HepG2 (cell line): Measurements from ENCODE around the gene UQCC2. TPM values are rescaled to one million over a fixed set of nuclear protein-coding genes. Genes with fewer than 3 reads are reported as not detected.

ENCODE experiments used
- ATAC-seq: fragments of 200-7000 bp; cut with Tn5 transposase; 3 replicates; pipeline ENCODE4 v1.9.1; 2020; ENCODE audit warnings: mild to moderate bottlenecking, moderate library complexity
- BruUV-seq: library from RNA; stranded (reverse); fragments of 400-500 nt; replicated peaks from 2 replicates; lab custom pipeline; 2021; lab: Mats Ljungman, UMichigan
- CTCF ChIA-PET: fragments of 300-600 bp; formaldehyde crosslinking; extraction: SDS; loops from one replicate; lab custom pipeline; 2021; ENCODE audit warnings: low total read pairs, inconsistent platforms, low intra/inter-chr PET ratio; lab: Yijun Ruan, JAX
- POLR2A ChIA-PET: fragments of 350-600 bp; sonication (Branson Sonifier 250); formaldehyde crosslinking; loops from one replicate; lab custom pipeline; 2020; ENCODE audit warnings: antibody characterized with exemption, inconsistent platforms; lab: Yijun Ruan, JAX
- DNase-seq: peaks from one replicate; pipeline ENCODE4 v3.0.0-alpha.2; 2015; ENCODE audit warnings: low spot score
- FAIRE-seq: peaks from 3 replicates; lab custom pipeline; 2011; peaks lifted over from hg19 to GRCh38; lab: Jason Lieb, UNC
- H2AFZ ChIP-seq: one replicate; pipeline ENCODE4 v1.6.1; 2011; ENCODE audit warnings: low read length, inconsistent platforms
- H3K27ac ChIP-seq: fragments of 300-600 bp; 3 replicates; pipeline ENCODE4 v1.8.0; 2011; ENCODE audit warnings: mixed run types, mild to moderate bottlenecking, mixed read lengths, low read length, inconsistent platforms; ENCODE audit not compliant: insufficient read depth; ENCODE audit errors: extremely low read length
- H3K27me3 ChIP-seq, 2 experiments: fragments of 200-600 bp in 1 of 2; 2 replicates in 1 of 2; 3 replicates in 1 of 2; pipeline versions ENCODE4 v1.6.0 to v1.8.0; 2011; ENCODE audit warnings: low read length in 2 of 2, mild to moderate bottlenecking in 2 of 2, moderate library complexity in 2 of 2, inconsistent platforms in 1 of 2; ENCODE audit not compliant: insufficient read depth in 2 of 2, control insufficient read depth in 1 of 2
- H3K36me3 ChIP-seq, 2 experiments: fragments of 200-600 bp in 1 of 2; replicated peaks in 1 of 2; 2 replicates in 1 of 2; 3 replicates in 1 of 2; pipeline versions ENCODE4 v1.5.1 to v1.8.0; 2011; ENCODE audit warnings: low read length in 2 of 2, inconsistent platforms in 1 of 2; ENCODE audit not compliant: insufficient read depth in 2 of 2, control insufficient read depth in 1 of 2
- H3K4me1 ChIP-seq: 2 replicates; pipeline ENCODE4 v1.5.1; 2012; ENCODE audit warnings: low read length, inconsistent platforms; ENCODE audit not compliant: insufficient read depth
- H3K4me2 ChIP-seq: 2 replicates; pipeline ENCODE4 v1.6.0; 2011; ENCODE audit warnings: low read depth, low read length, inconsistent platforms
- H3K4me3 ChIP-seq, 3 experiments: fragments of 200-600 bp in 1 of 3; sonication (generic), shearing (Covaris generic) in 1 of 3; replicated peaks in 1 of 3; 2 replicates each; pipeline ENCODE4 v1.5.1; 2011 to 2016; ENCODE audit warnings: low read length in 3 of 3, inconsistent platforms in 2 of 3, low read depth in 2 of 3, mild to moderate bottlenecking in 2 of 3, control low read depth in 1 of 3, mixed read lengths in 1 of 3; ENCODE audit not compliant: insufficient read depth in 1 of 3
- H3K79me2 ChIP-seq: one replicate; pipeline ENCODE4 v1.6.1; 2011; ENCODE audit warnings: low read length, inconsistent platforms; ENCODE audit not compliant: insufficient read depth
- H3K9ac ChIP-seq: 2 replicates; pipeline ENCODE4 v1.6.0; 2011; ENCODE audit warnings: mild to moderate bottlenecking, low read depth, low read length, inconsistent platforms; ENCODE audit not compliant: insufficient read depth
- H3K9me3 ChIP-seq: 2 replicates; pipeline ENCODE4 v1.5.1; 2012; ENCODE audit warnings: mild to moderate bottlenecking, low read length
- H4K20me1 ChIP-seq: 2 replicates; pipeline ENCODE4 v1.6.0; 2011; ENCODE audit warnings: inconsistent platforms, mild to moderate bottlenecking, low read length, moderate library complexity; ENCODE audit not compliant: insufficient read depth
- FOXP1 ChIP-seq, 2 experiments: fragments of 450-650 bp in 1 of 2; IDR thresholded peaks; 2 replicates each; pipeline ENCODE4 v1.6.1; 2017 to 2018; ENCODE audit warnings: antibody characterized with exemption in 1 of 2
- MIER3 ChIP-seq: IDR thresholded peaks from 2 replicates; pipeline ENCODE4 v1.6.1; 2016; ENCODE audit warnings: missing compliant biosample characterization, borderline replicate concordance
- NFIB ChIP-seq: sonication (generic); formaldehyde crosslinking; IDR thresholded peaks from 2 replicates; pipeline ENCODE4 v1.9.0; 2021; ENCODE audit warnings: missing genetic modification reagents, mild to moderate bottlenecking, borderline replicate concordance
- RAD51 ChIP-seq: fragments of 450-650 bp; IDR thresholded peaks from 2 replicates; pipeline ENCODE4 v1.6.1; 2016; ENCODE audit warnings: borderline replicate concordance
- ZBTB21 ChIP-seq: sonication (generic); formaldehyde crosslinking; IDR thresholded peaks from 2 replicates; pipeline ENCODE4 v1.4.0; 2020; ENCODE audit warnings: missing genetic modification reagents
- ZBTB40 ChIP-seq, 2 experiments: fragments of 450-650 bp in 1 of 2; sonication (generic) in 1 of 2; formaldehyde crosslinking in 1 of 2; IDR thresholded peaks; 2 replicates each; pipeline versions ENCODE4 v1.6.1 to v1.8.0; 2016 to 2022; ENCODE audit warnings: antibody characterized with exemption in 1 of 2, mild to moderate bottlenecking in 1 of 2, missing genetic modification reagents in 1 of 2
- ZNF20 ChIP-seq: sonication (generic); formaldehyde crosslinking; IDR thresholded peaks from 2 replicates; pipeline ENCODE4 v1.4.0; 2020; ENCODE audit warnings: mild to moderate bottlenecking, moderate library complexity, missing genetic modification reagents
- ZNF510 ChIP-seq: sonication (generic); formaldehyde crosslinking; IDR thresholded peaks from 2 replicates; pipeline ENCODE4 v1.4.0; 2020; ENCODE audit warnings: low read depth, mild to moderate bottlenecking, missing genetic modification reagents
- ZNF549 ChIP-seq: sonication (generic); formaldehyde crosslinking; IDR thresholded peaks from 2 replicates; pipeline ENCODE4 v1.5.0; 2020; ENCODE audit warnings: missing genetic modification reagents
- ZNF652 ChIP-seq: IDR thresholded peaks from 2 replicates; pipeline ENCODE4 v1.6.1; 2016; ENCODE audit warnings: low read depth, borderline replicate concordance
- ZNF740 ChIP-seq: sonication (generic); formaldehyde crosslinking; IDR thresholded peaks from 2 replicates; pipeline ENCODE4 v1.4.0; 2020; ENCODE audit warnings: missing genetic modification reagents
- ZSCAN20 ChIP-seq: sonication (generic); formaldehyde crosslinking; IDR thresholded peaks from 2 replicates; pipeline ENCODE4 v1.4.0; 2020; ENCODE audit warnings: missing genetic modification reagents, mild to moderate bottlenecking, borderline replicate concordance
- WGBS: methylation state at CpG from one replicate; pipeline ENCODE4 v1.1.6; 2017; ENCODE audit warnings: low lambda C conversion rate; 5-methylcytosine and 5-hydroxymethylcytosine counted together
- in situ Hi-C: cut with HindIII; loops from 2 replicates; pipeline ENCODE4 v1.10.0; 2017; ENCODE audit warnings: low pct_unique_long_range_greater_than_20kb; ENCODE audit not compliant: extremely low pct_ligation_motif_present
- intact Hi-C: fragments of 100-400 bp; cut with micrococcal nuclease; formaldehyde crosslinking; loops from one replicate; pipeline ENCODE4 v1.10.0; 2022; ENCODE audit not compliant: unreplicated experiment
- polyA plus RNA-seq, 8 experiments: library from polyadenylated mRNA; depleted of rRNA in 3 of 8; stranded (reverse) in 7 of 8; unstranded in 1 of 8; fragments of >200 nt; fragmentation: Illumina TruSeq in 4 of 8; extraction: Trizol in 4 of 8; gene quantifications; 2 replicates each; pipeline versions ENCODE4 v1.2.1 to v1.2.3, GENCODE V29; 2011 to 2016; ENCODE audit warnings: low read depth in 4 of 8, missing spikeins in 1 of 8, mixed read lengths in 1 of 8; ENCODE audit not compliant: insufficient read depth in 1 of 8
- total RNA-seq, 5 experiments: library from RNA; depleted of rRNA; stranded (reverse); fragments of >200 nt; fragmentation: Illumina TruSeq; extraction: Trizol; gene quantifications; 2 replicates each; pipeline ENCODE4 v1.2.3, GENCODE V29; 2016; ENCODE audit warnings: low read depth in 1 of 5

UQCC2 gene
- total and polyA plus RNA-seq, 2 of the 13 experiments (the other 11 are each of a cell fraction or from before 2014, with no cell fraction given) = 82.4 to 238 TPM

- Histone ChIP-seq H2AFZ (no peak overlapping the region), H3K27ac (no peak overlapping the region), H3K36me3 (peaks cover 2 to 4% of the 10 kb centered on the region in 2 experiments; a peak in 3 of 5 replicates), H4K20me1 (no peaks in the 10 kb centered on the region), H3K27me3 (no peaks in the 10 kb centered on the region), H3K79me2 (no peaks in the 10 kb centered on the region), H3K4me2 (no peak overlapping the region)
- in situ Hi-C loops = loop anchor here (5.0 kb wide), 1 partner anchor 87 kb away; no protein-coding TSS in a partner anchor
- CTCF ChIA-PET = interaction anchor here (2.2 to 2.3 kb wide), 2 partner anchors 84 to 88 kb away, joined by 20 to 23 read pairs; no protein-coding TSS in a partner anchor
- 70% methylated on average over 7 of the region's 7 CpGs for WGBS
- FAIRE-seq = no peak
- intact Hi-C loops = loop anchor here (1.0 kb wide), 1 partner anchor 89 kb away; no protein-coding TSS in a partner anchor
- no TSS peak for BruUV-seq
- DNase-seq = no peak
- TF ChIP-seq ZNF20 (no peak), ZSCAN20 (CRISPR knock-in tag) (no peak), ZNF549 (CRISPR knock-in tag) (no peak), NFIB (CRISPR knock-in tag) (no peak), ZBTB40 (IDR thresholded peaks at IDR 0.05) (no peak), ZBTB40 (CRISPR knock-in tag; IDR thresholded peaks at IDR 0.05) (no peak), MIER3 (CRISPR knock-in tag) (no peak), ZBTB21 (CRISPR knock-in tag) (no peak), ZNF740 (CRISPR knock-in tag) (no peak), ZNF510 (CRISPR knock-in tag) (no peak), FOXP1 (IDR thresholded peaks at IDR 0.05) (no peak), FOXP1 (CRISPR knock-in tag; IDR thresholded peaks at IDR 0.05) (no peak), ZNF652 (CRISPR knock-in tag) (no peak), RAD51 (no peak)
- TF ChIP-seq, all 625 proteins: peak for 0
- H3K4me1 ChIP-seq = no peaks in the 10 kb centered on the region
- POLR2A ChIA-PET = no interaction called here
- no peak for ATAC-seq
- no peak overlapping the region for H3K9ac ChIP-seq
- H3K9me3 ChIP-seq = no peaks in the 10 kb centered on the region
- H3K4me3 ChIP-seq = no peak overlapping the region
These were observed 37.6 kb downstream of the UQCC2 start for GRCh38 chr6:33673851-33674250.
